ENCODE measurements around the gene PVALEF.

PVALEF gene

DNA sequence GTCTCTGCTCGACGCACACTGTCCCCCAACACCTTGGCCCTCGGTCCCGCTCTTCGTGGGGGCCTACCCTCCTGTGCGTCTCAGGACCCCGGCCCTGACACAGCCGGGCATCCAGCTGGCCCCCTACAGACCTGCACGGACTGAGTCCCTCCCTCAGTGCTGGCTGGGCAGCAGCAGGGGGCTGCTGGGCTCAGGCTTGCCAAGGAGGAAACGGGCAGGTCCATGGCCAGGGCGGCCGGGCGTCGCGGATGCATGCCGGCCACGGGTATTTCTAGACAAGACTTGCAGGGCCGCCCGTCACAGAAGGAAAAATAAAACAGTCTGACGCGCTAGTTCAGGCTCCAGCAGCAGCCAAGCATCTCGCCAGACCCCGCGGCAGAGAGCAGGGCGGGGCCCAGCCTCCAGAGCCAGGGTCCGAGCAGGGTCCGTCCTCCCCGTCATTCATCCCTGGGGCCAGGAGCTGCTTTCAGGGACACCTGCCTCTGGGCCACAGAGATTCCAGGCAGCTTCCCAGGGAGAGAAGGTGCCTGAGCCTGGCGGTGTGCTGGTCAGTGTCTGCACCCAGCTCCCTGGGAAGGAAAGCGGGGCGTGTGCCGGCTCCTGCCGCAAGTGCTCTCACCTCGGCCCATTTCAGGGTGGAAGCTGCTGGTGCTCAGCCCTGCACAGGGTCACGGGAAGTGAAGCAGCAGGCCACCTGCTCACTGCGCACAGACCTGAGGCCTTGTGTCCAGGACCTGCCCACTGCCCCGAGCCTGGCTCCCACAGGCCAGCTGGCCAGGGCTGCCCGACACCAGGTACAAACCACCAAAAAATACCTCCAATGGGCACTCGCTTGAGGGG, 7.2 kb upstream of the PVALEF start:
- no peak overlapping the region for H3K4me3 ChIP-seq (ENCODE audit: low read depth, low read length)
- H3K27me3 ChIP-seq (ENCODE audit: insufficient read depth, low read depth, severe bottlenecking): no peaks in the 10 kb centered on the region
- H3K36me3 ChIP-seq: 0 out of 2 replicates have a peak, but pooled peaks cover 4% of the 10 kb centered on the region
- H3K27ac ChIP-seq: no peak overlapping the region
- no peaks in the 10 kb centered on the region for H3K9me3 ChIP-seq (ENCODE audit: severe bottlenecking)
- no peak for TF ChIP-seq CTCF (IDR thresholded peaks at IDR 0.05; ENCODE audit: low read depth, low read length)
- no peak for DNase-seq

- H3K27me3 ChIP-seq (ENCODE audit: insufficient read depth, low read depth, severe bottlenecking): no peaks in the 10 kb centered on the region
- H3K4me3 ChIP-seq (ENCODE audit: low read depth, low read length): no peak overlapping the region
- no peak overlapping the region; the same call in 1 of the 2 replicates for H3K27ac ChIP-seq
- peaks cover 5% of the 10 kb centered on the region; the same call in 1 of the 2 replicates for H3K36me3 ChIP-seq
- H3K9me3 ChIP-seq (ENCODE audit: severe bottlenecking): no peaks in the 10 kb centered on the region
- no peak for TF ChIP-seq CTCF (IDR thresholded peaks at IDR 0.05; ENCODE audit: low read depth, low read length)
- no peak for DNase-seq
Measured at GRCh38 chr17:81158688-81159590, 6.4 kb upstream of the PVALEF start.

- Histone ChIP-seq H3K36me3 (peaks cover 8% of the 10 kb centered on the region), H3K27me3 (ENCODE audit: insufficient read depth, low read depth, severe bottlenecking) (no peaks in the 10 kb centered on the region), H3K9me3 (ENCODE audit: severe bottlenecking) (no peaks in the 10 kb centered on the region), H3K4me3 (ENCODE audit: low read depth, low read length) (no peak overlapping the region), H3K27ac (no peak overlapping the region; the same call in 1 of the 2 replicates)
- TF ChIP-seq CTCF (IDR thresholded peaks at IDR 0.05; ENCODE audit: low read depth, low read length): no peak
- no peak for DNase-seq
Measured at GRCh38 chr17:81159611-81160265, 5.6 kb upstream of the PVALEF start.

GRCh38 chr17:81160306-81160705, 5.0 kb upstream of the PVALEF start:
- no peak for DNase-seq
- Histone ChIP-seq H3K36me3 (peaks cover 7% of the 10 kb centered on the region), H3K4me3 (ENCODE audit: low read depth, low read length) (no peak overlapping the region), H3K9me3 (ENCODE audit: severe bottlenecking) (no peaks in the 10 kb centered on the region), H3K27me3 (ENCODE audit: insufficient read depth, low read depth, severe bottlenecking) (no peaks in the 10 kb centered on the region), H3K27ac (no peak overlapping the region)
- TF ChIP-seq CTCF (IDR thresholded peaks at IDR 0.05; ENCODE audit: low read depth, low read length): no peak

DNA sequence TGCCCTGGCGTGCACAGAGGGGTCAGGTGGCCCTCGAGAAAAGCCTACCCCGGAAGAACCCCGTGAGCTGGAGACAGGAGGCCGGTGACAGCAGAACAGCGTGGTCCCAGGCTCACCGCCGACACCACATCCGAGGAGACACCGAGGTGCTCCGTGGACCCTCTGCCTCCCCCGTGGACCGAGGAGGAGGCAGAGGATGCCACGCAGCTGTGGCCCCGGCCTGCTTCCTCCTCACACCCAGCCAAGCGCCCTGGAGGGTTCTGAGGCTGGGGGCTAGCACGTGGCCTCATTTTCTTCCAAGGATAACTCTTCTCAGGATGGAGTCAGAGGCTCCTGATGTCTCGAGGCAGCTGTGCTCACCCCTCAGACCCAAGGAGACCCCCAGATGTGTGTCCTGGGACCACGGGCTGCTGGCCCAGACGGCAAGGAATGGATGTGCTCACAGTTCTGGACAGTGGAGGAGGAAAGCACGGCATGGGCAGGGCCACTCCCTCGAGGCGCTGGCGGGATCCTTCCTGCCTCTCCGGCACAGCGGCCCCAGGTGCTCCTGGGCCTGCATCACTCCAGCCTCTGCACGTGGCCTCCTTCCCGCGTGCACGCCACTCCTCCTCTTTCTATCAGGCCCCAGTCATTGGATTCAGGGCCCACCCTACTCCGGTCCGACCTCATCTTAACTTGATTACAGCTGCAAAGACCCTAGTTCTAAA, 4.4 kb upstream of the PVALEF start:
- H3K9me3 ChIP-seq (ENCODE audit: severe bottlenecking): no peaks in the 10 kb centered on the region
- no peak overlapping the region for H3K4me3 ChIP-seq (ENCODE audit: low read depth, low read length)
- peaks cover 7% of the 10 kb centered on the region for H3K36me3 ChIP-seq
- H3K27me3 ChIP-seq (ENCODE audit: insufficient read depth, low read depth, severe bottlenecking): no peaks in the 10 kb centered on the region
- H3K27ac ChIP-seq: no peak overlapping the region
- DNase-seq: no peak
- TF ChIP-seq CTCF (IDR thresholded peaks at IDR 0.05; ENCODE audit: low read depth, low read length): no peak

All from WERI-Rb-1 (cell line).